Calu3 (cell line): Measurements from ENCODE around the gene LDLRAD4. TPM values are rescaled to one million over a fixed set of nuclear protein-coding genes. Genes with fewer than 3 reads are reported as not detected.

Source experiments
- BruUV-seq: library from RNA; stranded (reverse); fragments of 400-500 nt; replicated peaks from 2 replicates; lab custom pipeline; 2021; lab: Mats Ljungman, UMichigan
- CTCF ChIA-PET: fragments of 300-600 bp; sonication (Branson Sonifier 250); formaldehyde crosslinking; loops from one replicate; lab custom pipeline; 2022; ENCODE audit warnings: antibody characterized with exemption; lab: Charles Lee
- DNase-seq: peaks from one replicate; pipeline ENCODE4 v3.0.0; 2022
- H3K27ac Mint-ChIP-seq: one replicate; pipeline ENCODE4 v1.8.0; 2022; ENCODE audit warnings: mixed read lengths; ENCODE audit not compliant: unreplicated experiment
- H3K27me3 Mint-ChIP-seq: one replicate; pipeline ENCODE4 v1.8.0; 2022; ENCODE audit warnings: mixed read lengths; ENCODE audit not compliant: unreplicated experiment
- H3K36me3 Mint-ChIP-seq: one replicate; pipeline ENCODE4 v1.8.0; 2022; ENCODE audit warnings: mild to moderate bottlenecking, moderate library complexity, mixed read lengths; ENCODE audit not compliant: insufficient read depth, unreplicated experiment
- H3K4me1 Mint-ChIP-seq: one replicate; pipeline ENCODE4 v1.8.0; 2022; ENCODE audit warnings: mild to moderate bottlenecking, low read depth, mixed read lengths; ENCODE audit not compliant: unreplicated experiment
- H3K4me3 Mint-ChIP-seq: one replicate; pipeline ENCODE4 v1.8.0; 2022; ENCODE audit warnings: mild to moderate bottlenecking, low read depth, moderate library complexity, mixed read lengths; ENCODE audit not compliant: unreplicated experiment
- H3K9me3 Mint-ChIP-seq: one replicate; pipeline ENCODE4 v1.8.0; 2022; ENCODE audit warnings: low read depth, mixed read lengths; ENCODE audit not compliant: unreplicated experiment
- intact Hi-C: fragments of 100-400 bp; cut with micrococcal nuclease; formaldehyde crosslinking; loops from one replicate; pipeline ENCODE4 v1.10.0; 2022; ENCODE audit not compliant: unreplicated experiment
- total RNA-seq: library from RNA; stranded (reverse); gene quantifications from 2 replicates; pipeline ENCODE4 v1.2.3, GENCODE V29; 2022
- TF ChIP-seq, protein P1 (sequence below): fragments of 200-600 bp; IDR thresholded peaks from one replicate; pipeline ENCODE4 v1.8.0; 2022; ENCODE audit warnings: antibody characterized with exemption; ENCODE audit not compliant: unreplicated experiment

Gene LDLRAD4
- total RNA-seq, 1 experiment from 2014 or later = 0.50 TPM

DNA sequence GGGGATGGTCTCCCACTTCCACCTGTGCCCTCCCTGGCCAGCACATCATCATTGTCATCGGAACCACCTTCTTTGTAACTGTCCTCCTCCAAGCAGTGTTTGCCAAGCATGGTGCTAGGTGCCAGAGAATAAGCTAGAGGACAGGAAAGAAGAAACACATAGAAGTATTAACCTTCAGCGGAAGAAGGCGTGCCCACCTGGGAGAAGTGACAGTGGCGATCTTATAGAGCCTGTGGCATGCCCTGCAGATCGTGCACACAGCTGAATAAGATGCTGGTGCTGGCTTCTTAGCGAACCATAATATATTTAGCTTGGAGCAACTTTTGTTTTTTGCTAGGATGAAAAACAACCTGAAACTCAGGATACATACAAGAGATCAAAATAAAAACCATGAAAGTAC is 359.8 kb downstream of the LDLRAD4 start:
- BruUV-seq = no TSS peak
- peaks cover 41% of the 10 kb centered on the region for H3K27me3 Mint-ChIP-seq
- H3K36me3 Mint-ChIP-seq = no peaks in the 10 kb centered on the region
- intact Hi-C loops = loop anchor here (10.0 kb wide), 1 partner anchor 144 kb away; no protein-coding TSS in a partner anchor
- TF ChIP-seq, protein P1, sequence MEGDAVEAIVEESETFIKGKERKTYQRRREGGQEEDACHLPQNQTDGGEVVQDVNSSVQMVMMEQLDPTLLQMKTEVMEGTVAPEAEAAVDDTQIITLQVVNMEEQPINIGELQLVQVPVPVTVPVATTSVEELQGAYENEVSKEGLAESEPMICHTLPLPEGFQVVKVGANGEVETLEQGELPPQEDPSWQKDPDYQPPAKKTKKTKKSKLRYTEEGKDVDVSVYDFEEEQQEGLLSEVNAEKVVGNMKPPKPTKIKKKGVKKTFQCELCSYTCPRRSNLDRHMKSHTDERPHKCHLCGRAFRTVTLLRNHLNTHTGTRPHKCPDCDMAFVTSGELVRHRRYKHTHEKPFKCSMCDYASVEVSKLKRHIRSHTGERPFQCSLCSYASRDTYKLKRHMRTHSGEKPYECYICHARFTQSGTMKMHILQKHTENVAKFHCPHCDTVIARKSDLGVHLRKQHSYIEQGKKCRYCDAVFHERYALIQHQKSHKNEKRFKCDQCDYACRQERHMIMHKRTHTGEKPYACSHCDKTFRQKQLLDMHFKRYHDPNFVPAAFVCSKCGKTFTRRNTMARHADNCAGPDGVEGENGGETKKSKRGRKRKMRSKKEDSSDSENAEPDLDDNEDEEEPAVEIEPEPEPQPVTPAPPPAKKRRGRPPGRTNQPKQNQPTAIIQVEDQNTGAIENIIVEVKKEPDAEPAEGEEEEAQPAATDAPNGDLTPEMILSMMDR = no peak
- H3K27ac Mint-ChIP-seq = no peak overlapping the region
- H3K9me3 Mint-ChIP-seq = no peaks in the 10 kb centered on the region
- no peaks in the 10 kb centered on the region for H3K4me1 Mint-ChIP-seq
- DNase-seq = no peak
- no peak overlapping the region for H3K4me3 Mint-ChIP-seq
- CTCF ChIA-PET = no interaction called here

DNA sequence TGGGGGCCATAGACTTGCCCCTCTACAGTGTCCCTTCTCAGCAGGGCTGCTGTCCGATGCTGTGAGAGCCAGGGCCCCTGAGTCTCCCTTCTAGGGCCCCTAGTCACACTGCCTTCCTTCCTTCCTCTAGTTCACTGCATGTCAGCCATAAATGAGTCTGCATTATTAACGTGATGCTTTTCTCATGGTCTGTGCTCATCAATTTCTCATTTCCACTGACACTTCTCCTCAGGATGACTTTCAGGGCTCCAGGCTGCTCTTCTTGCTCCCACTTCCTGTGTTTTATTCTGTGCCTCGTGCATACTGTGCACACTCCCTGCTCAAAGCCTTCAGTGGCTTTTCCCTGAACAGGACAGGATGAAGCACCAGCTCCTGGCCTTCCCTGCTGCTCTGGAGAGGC is 361.3 kb downstream of the LDLRAD4 start:
- DNase-seq = no peak
- CTCF ChIA-PET = no interaction called here

DNA sequence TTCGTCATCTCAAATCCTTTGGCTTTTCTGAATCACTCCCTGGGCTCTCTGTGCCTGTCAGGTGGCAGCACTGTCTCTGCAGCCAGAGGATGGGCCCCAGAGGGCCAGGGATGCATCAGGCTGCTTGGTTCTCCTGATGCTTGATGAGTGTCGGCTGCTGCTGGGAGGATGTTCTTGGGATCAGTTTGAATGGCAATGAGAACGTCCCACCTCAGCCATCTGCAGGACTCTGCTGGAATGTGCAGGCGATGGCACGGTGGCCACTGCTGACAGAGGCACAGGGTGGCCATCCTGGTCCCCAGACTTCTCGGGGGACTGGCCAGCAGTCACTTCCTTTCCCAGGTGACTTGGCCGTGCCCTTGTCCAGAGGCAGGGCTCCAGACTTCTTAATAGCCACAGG is 361.8 kb downstream of the LDLRAD4 start:
- CTCF ChIA-PET = no interaction called here
- H3K27ac Mint-ChIP-seq = no peak overlapping the region
- no peaks in the 10 kb centered on the region for H3K9me3 Mint-ChIP-seq

More for the DNA sequence above, 361.3 kb downstream of the LDLRAD4 start:
- H3K4me1 Mint-ChIP-seq = no peaks in the 10 kb centered on the region
- intact Hi-C loops = loop anchor here (10.0 kb wide), 1 partner anchor 145 kb away; no protein-coding TSS in a partner anchor
- H3K9me3 Mint-ChIP-seq = no peaks in the 10 kb centered on the region
- peaks cover 55% of the 10 kb centered on the region for H3K27me3 Mint-ChIP-seq
- no peak overlapping the region for H3K27ac Mint-ChIP-seq
- BruUV-seq = no TSS peak
- H3K36me3 Mint-ChIP-seq = no peaks in the 10 kb centered on the region
- no peak overlapping the region for H3K4me3 Mint-ChIP-seq
- TF ChIP-seq, protein P1 = no peak

DNA sequence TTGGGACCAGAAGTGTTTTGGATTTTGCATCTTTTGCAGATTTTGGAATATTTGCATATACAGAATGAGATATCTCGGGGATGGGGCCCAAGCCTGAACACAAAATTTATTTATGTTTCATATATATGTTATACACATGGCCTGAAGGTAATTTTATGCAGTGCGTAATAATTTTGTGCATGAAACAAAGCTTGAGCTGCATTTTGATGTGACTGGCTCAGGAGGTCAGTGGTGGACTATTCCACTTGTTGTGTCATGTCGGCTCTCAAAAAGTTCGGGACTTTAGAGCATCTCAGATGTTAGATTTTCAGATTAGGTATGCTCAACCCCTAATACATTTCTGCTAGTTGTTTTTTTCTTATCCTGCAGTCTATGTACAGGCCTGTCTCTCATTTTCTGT is 362.4 kb downstream of the LDLRAD4 start:
- H3K36me3 Mint-ChIP-seq = no peaks in the 10 kb centered on the region
- intact Hi-C loops = no loop called here
- TF ChIP-seq, protein P1 = no peak
- H3K27ac Mint-ChIP-seq = no peak overlapping the region
- no peaks in the 10 kb centered on the region for H3K9me3 Mint-ChIP-seq
- peaks cover 59% of the 10 kb centered on the region for H3K27me3 Mint-ChIP-seq
- DNase-seq = no peak
- BruUV-seq = no TSS peak
- H3K4me1 Mint-ChIP-seq = no peaks in the 10 kb centered on the region
- no peak overlapping the region for H3K4me3 Mint-ChIP-seq
- CTCF ChIA-PET = no interaction called here

More for the DNA sequence above, 361.8 kb downstream of the LDLRAD4 start:
- intact Hi-C loops = no loop called here
- TF ChIP-seq, protein P1 = no peak
- BruUV-seq = no TSS peak
- peaks cover 60% of the 10 kb centered on the region for H3K27me3 Mint-ChIP-seq
- no peaks in the 10 kb centered on the region for H3K4me1 Mint-ChIP-seq
- no peak for DNase-seq
- H3K36me3 Mint-ChIP-seq = no peaks in the 10 kb centered on the region
- no peak overlapping the region for H3K4me3 Mint-ChIP-seq
